Left hindlimb (tissue), 1 donor: ENCODE results near the gene RIN2.
"Not testable (repeated sequence)": the region's sequence is repeated elsewhere in the genome, so short reads cannot be mapped to it uniquely, and the experiment has no call there.

Experiments
- DNase-seq: peaks from one replicate; pipeline ENCODE4 v3.0.0-alpha.2; 2018

The RIN2 gene

DNA sequence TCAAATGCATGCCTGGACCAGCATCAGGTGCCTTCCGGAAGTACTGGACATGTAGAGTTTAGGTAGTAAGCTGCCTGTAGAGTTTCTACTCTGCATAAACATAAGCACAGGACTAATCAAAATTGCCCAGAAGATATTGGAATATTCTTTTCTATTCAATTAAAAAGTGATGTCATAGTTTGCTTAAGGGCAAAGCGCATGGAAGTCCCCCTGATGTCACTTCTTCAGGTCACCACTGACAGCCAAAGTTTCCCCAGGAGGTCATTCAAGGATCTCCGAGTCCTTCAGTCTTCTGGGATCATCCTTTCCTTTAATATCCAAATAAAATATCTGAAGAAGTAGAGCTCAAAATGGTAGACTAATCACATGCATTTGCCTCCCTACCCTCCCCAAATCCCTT is 17.5 kb upstream of the RIN2 start:
- no peak for DNase-seq

DNA sequence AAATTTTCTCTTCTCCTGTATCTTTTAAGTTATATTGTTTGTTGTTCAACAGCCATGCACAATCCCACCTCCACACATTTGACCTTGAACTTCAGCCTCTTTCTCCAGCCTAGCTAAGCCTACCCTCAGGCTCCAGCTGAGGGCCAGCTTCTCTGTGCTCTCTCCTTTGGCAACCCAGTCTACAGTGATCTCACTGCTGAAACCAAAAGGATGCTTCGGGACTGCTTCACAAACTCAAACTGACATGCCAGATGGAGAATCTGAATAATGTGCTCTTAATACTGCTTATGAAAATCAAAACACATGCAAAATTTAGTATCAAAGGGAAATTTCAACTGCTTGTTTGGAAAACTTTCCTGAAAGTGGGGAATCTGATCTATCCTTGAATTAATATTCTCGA is 16.1 kb upstream of the RIN2 start:
- DNase-seq = no peak

GRCh38 chr20:19742974-19743639 is 15.0 kb upstream of the RIN2 start:
- no peak for DNase-seq

- DNase-seq = no peak
These were observed 14.4 kb upstream of the RIN2 start for GRCh38 chr20:19743640-19743995.

- no peak for DNase-seq
These were observed 13.0 kb upstream of the RIN2 start for GRCh38 chr20:19745106-19745505.

DNA sequence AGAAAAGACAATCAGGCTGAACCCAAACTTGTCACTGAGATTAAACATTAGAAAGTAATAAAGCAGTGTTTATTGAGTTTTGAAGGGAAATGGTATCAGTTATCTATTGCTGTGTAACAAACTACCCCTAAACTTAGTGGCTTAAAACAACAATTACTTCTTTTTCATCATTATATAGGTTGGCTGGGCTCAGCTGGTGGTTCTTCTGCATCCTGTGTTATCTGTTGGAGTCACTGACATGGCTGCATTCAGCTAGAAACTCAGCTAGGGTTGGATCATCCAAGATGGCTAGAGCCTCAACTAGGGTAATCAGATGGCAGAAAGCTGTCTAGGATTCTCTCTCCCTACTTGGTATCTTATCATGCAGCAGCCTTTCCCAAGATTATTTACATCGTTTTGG is 12.5 kb upstream of the RIN2 start:
- no peak for DNase-seq

DNA sequence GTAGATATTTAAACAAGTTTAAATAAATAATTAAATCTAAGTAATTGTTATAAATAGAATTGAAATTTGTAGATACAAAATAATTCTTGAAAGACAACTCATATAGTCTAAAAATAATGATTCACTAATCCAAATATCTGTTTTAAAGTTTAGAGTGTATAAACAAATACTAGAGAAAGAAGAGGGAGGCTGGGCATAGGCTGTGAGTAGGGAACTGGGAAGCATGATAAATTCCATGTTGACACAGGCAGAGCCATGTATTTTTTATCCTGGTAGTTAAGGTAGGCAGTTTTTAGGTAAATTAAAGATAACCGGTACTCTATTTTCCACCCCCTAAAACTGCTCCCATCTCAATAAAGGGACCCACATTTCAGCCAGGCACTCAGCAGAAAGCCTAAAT is 11.7 kb upstream of the RIN2 start:
- no peak for DNase-seq

GRCh38 chr20:19747903-19748302 is 10.2 kb upstream of the RIN2 start:
- no peak for DNase-seq

DNA sequence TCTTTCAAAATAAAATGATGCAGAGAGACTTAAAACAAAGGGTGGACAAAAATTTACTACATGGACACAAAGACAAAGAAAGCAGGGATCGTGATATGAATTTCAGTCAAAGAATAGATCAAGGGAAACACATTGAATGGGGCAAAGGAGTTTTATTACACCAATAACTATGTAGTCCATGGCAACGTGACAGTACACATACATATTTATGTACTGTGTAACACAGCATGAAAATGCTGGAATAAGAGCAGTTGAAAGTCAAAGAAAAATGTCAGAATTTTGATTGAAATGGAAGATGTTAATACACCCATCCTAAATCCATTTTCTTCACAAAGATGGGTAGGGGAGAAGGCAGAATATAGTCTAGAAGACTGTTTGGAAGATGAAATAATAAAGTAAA is 9.4 kb upstream of the RIN2 start:
- no peak for DNase-seq

- no peak for DNase-seq
These were observed 8.4 kb upstream of the RIN2 start for GRCh38 chr20:19749618-19750071.

- no peak for DNase-seq
These were observed 7.9 kb upstream of the RIN2 start for GRCh38 chr20:19750101-19750606.

DNA sequence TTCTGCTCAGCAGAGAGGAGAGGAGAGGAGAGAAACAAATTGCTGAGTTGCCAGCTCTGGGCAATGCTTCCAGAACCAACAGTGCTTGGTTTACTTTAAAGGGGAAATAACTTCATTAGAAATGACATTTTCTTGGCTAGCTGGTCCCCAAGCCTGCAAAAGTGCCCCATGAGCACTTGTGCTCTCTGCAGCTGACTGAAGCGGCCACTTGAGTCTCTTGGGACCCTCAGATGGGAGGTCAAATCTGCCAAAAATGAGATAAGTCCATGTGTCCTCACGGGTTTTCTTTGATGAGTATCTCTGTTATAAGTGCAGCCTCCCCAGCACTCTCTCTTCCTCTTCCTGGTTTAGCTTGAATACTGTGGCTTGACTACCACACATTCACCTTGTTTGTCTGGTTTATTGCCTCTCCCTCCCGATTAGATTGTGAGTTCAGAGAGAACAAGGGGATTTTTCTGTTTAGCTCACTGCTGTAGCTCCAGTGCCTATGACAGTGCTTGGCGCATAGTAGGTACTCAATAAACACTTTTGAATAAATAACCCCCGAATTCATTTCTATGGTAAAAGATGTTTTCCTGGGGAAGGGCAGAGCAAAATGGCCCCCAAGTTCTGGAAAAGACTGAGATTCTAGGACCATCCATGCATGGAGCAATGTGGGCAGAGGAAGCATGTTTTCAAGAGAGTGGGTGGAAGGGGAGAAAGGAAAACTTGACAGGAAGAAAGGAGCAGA is 7.0 kb upstream of the RIN2 start:
- DNase-seq = no peak

- DNase-seq = not testable (repeated sequence)
These were observed 3.9 kb upstream of the RIN2 start for GRCh38 chr20:19754201-19754600.

DNA sequence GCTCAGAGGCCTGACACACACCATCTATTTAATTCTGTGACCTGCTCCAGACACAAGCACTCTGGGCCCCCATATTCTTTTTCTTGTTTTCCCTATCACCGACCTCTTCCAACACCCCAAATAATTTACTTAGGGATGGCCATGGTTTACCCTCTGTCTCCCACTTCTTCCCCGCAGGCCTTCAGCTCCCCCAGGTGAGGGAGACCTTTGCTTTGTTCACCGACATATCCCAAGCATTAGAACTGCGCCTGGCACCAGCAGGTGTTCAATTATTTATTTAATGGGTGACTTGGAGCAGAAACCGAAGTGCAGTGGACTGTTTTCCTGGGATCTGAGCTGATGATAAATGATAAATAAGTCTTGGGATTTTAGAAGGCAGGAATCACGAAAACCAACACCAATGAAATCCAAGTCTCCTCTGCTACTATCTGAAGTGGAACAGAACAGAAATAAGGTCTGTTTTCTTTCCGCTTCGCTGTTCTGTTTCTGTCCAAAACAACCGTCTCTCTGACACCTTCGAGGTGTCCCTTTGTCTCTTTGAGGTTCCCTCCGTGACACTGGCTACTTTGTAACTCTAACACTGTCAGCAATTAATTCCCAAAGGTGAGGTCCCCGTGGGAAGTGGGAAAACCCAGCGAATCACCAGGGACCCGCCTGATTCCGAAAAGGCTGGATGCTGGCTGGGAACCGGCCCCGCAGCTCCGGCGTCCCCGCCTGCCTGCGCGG is 1.1 kb upstream of the RIN2 start:
- DNase-seq = no peak

DNA sequence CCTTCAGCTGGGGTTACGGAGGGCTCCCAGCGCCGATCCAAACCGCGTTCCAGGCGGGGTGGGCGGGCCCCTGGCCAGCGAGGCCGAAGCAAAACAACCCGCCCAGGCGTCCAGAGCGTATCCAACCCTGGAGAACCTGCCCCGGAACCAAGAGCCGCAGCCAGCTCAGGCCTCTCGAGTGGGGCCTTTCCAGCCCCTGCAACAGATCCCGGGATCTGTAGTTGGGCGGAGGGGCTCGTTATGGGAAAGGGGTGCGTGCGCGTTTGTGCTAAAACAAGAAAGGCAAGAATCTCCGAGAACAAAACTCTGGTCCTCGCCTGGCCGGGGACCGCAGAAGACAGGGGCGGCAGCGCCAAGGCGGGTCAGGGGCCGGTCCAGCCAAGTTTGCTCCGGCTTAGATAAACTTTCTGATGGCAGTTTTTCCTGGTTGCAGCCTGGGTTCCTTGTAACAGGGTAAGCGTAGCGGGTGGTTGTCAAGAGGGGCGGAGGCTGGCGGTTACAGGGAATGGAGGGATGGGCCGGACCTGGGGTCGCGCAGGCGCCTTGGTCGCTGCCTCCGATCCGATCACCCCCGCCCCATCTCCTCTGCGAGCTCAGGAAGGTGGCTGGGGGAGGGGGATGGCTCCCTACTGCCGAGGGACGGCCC is 448 bp upstream of the RIN2 start:
- peak; percentile 96 for DNase-seq

DNA sequence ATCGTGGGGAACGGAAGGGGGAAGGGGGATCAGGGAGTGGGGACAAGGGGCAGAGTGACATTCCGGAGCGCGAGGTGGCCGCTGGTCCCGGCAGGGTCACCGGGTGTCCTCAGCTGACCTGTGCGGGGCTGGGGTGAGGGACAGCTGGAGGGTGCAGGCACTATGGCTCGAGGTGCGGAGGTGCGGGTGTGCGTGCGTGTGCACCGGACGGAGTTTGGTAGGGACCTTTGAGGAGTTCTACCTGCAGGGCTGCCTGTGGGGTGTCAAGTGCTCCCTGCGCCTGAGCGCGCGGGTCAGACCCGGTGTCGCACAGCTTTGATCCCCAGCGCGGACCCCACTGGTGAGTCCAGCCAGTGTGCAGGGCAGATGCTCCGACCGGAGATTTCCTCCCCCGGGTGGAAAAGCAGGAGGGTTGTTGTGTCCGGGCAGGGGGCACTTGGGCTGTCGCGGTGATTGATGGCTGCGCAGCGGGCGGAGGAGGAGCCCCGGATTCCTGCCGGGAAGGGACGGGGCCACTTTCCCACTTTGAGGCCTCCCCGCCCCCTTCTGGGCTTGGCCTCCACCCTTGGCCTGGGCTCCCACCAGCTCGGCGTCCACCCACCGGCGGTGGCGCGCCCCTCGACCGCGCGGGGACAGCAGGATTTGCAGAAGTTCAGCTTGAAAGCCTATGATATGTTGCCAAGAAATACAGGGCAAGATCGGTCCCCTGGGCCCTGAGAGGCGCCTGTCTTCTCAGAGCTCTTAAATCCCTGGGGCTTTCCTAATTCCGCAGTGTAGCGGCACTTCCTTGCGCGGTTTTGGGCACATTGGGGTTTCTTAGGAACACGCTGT is 658 bp downstream of the RIN2 start:
- DNase-seq = peak; percentile 85

- DNase-seq = no peak
These were observed 2.3 kb downstream of the RIN2 start for GRCh38 chr20:19760371-19760721.

- no peak for DNase-seq
These were observed 3.3 kb downstream of the RIN2 start for GRCh38 chr20:19761326-19761725.

GRCh38 chr20:19761841-19762240 is 3.8 kb downstream of the RIN2 start:
- DNase-seq = no peak

- no peak for DNase-seq
These were observed 6.1 kb downstream of the RIN2 start for GRCh38 chr20:19764207-19764606.

DNA sequence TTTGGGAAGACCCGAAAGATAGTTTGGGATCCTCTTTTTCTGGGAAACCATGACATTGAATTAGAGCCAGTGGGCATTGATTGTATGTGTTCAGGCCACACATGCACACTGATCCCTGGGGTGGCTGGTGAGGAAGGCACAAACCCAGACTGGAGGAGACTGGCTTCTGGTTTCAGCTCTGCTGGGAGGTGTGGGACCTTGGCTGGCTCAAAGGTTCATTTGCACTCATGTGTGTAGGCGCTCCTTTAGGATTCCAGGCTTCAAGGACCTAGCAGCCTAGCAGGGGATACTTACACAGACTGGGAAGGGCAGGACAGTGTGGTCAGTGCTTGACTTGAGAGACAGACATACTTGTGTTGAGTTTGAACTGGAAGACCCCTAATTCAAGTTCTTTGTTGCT is 7.2 kb downstream of the RIN2 start:
- no peak for DNase-seq

GRCh38 chr20:19765913-19766312 is 7.9 kb downstream of the RIN2 start:
- DNase-seq = no peak

GRCh38 chr20:19767070-19767469 is 9.0 kb downstream of the RIN2 start:
- no peak for DNase-seq
